ENCODE results near the gene OPN4.

Gene OPN4

DNA sequence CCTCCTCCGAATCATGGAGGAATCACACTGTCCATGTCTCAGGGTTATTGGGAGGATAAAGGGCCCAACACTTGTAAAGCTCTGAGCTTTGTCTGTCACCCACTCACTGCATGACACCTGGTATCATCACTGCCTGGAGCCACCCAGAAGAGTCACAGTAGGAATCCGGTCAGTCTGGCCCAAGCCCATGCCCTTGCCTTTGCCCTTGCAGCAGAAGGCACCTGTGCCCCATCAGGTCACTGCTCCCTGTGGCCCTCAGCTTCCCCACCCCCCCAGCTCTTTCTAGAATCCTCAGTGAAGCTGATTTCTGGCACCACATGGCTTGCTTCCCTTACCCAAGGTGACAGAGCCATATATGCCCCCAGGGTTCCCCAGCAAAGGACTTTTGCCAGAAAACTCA lies 28.3 kb downstream of the OPN4 start:
- peaks cover 31% of the 10 kb centered on the region for H3K27me3 ChIP-seq (replicated peaks; ENCODE audit: insufficient read depth, low read length)

DNA sequence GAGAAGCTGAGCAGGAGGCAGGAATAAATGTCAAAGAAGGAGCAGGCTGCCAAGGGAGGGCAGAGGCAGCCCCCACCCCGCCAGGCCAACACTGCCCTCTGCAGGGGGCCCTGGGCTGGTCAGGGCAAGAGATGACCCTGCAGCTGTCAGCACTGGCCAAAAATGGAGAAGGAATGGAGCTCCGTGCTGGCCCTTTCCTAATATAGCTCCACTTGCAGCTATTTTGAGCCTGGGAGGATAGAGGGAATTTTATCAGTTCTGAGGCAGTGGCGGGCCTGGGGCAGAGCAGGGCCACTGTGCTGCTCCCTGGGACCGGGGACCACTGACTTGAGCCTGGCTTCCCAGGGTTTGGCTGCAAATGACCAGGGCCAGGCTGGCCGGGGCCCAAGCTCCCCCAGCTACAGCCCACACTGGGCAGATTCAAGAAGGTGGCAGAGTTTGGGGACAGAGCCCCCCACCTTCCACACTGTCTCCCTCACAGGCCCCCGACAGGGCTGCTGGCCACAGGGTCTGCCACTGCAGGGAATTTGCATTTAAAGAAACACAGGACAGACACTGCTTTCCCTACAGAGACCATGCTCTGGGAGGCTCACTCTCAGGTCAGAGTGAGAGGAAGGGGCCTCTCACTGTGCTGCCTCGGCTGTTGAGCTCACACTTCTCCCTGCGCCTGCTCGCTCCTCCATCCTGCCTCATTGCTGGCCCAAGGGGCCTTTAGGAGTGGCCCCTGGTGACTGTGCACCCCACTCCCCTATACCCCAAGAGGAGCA lies 30.2 kb downstream of the OPN4 start:
- no peaks in the 10 kb centered on the region for H4K20me1 ChIP-seq (ENCODE audit: insufficient read depth, low read length)
- H3K4me2 ChIP-seq (ENCODE audit: low read depth, low read length) = no peak overlapping the region
- no peak overlapping the region for H2AFZ ChIP-seq (ENCODE audit: low read length)
- no peaks in the 10 kb centered on the region for H3F3A ChIP-seq (ENCODE audit: insufficient read depth, low read length)
- no peak overlapping the region for H3K27ac ChIP-seq (ENCODE audit: low read length)
- H3K27me3 ChIP-seq (replicated peaks; ENCODE audit: insufficient read depth, low read length) = peaks cover 31% of the 10 kb centered on the region
- no peak overlapping the region for H3K9ac ChIP-seq (ENCODE audit: low read length)
- no peaks in the 10 kb centered on the region for H3K4me1 ChIP-seq (ENCODE audit: low read length)
- no peaks in the 10 kb centered on the region for H3K79me2 ChIP-seq (ENCODE audit: low read length)
- H3K4me3 ChIP-seq (ENCODE audit: low read length) = no peak overlapping the region
- no peak for DNase-seq
- no peaks in the 10 kb centered on the region for H3K9me2 ChIP-seq (replicated peaks; ENCODE audit: insufficient read depth, low read length)
- H3K9me3 ChIP-seq (replicated peaks; ENCODE audit: insufficient read depth, low read length) = no peaks in the 10 kb centered on the region
- no peaks in the 10 kb centered on the region for H3K36me3 ChIP-seq (replicated peaks; ENCODE audit: insufficient read depth, low read length)
- no peak for TF ChIP-seq EZH2 (optimal IDR thresholded peaks at IDR 0.05; ENCODE audit: low read depth, low read length)
- no peak for TF ChIP-seq EZH2phosphoT487 (IDR thresholded peaks at IDR 0.05; ENCODE audit: low read length)
- TF ChIP-seq, protein P1, sequence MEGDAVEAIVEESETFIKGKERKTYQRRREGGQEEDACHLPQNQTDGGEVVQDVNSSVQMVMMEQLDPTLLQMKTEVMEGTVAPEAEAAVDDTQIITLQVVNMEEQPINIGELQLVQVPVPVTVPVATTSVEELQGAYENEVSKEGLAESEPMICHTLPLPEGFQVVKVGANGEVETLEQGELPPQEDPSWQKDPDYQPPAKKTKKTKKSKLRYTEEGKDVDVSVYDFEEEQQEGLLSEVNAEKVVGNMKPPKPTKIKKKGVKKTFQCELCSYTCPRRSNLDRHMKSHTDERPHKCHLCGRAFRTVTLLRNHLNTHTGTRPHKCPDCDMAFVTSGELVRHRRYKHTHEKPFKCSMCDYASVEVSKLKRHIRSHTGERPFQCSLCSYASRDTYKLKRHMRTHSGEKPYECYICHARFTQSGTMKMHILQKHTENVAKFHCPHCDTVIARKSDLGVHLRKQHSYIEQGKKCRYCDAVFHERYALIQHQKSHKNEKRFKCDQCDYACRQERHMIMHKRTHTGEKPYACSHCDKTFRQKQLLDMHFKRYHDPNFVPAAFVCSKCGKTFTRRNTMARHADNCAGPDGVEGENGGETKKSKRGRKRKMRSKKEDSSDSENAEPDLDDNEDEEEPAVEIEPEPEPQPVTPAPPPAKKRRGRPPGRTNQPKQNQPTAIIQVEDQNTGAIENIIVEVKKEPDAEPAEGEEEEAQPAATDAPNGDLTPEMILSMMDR (IDR thresholded peaks at IDR 0.05; ENCODE audit: low read length) = peak; percentile 29

More for the DNA sequence above, 28.3 kb downstream of the OPN4 start:
- TF ChIP-seq EZH2phosphoT487 (IDR thresholded peaks at IDR 0.05; ENCODE audit: low read length) (no peak), EZH2 (optimal IDR thresholded peaks at IDR 0.05; ENCODE audit: low read depth, low read length) (no peak)
- TF ChIP-seq, protein P1 (IDR thresholded peaks at IDR 0.05; ENCODE audit: low read length) = no peak
- Histone ChIP-seq H3K4me3 (ENCODE audit: low read length) (no peak overlapping the region), H3K4me2 (ENCODE audit: low read depth, low read length) (no peak overlapping the region), H3K27ac (ENCODE audit: low read length) (no peak overlapping the region), H2AFZ (ENCODE audit: low read length) (no peak overlapping the region), H3K36me3 (replicated peaks; ENCODE audit: insufficient read depth, low read length) (no peaks in the 10 kb centered on the region), H3F3A (ENCODE audit: insufficient read depth, low read length) (no peaks in the 10 kb centered on the region), H3K9ac (ENCODE audit: low read length) (no peak overlapping the region), H3K79me2 (ENCODE audit: low read length) (no peaks in the 10 kb centered on the region), H3K9me3 (replicated peaks; ENCODE audit: insufficient read depth, low read length) (no peaks in the 10 kb centered on the region), H3K9me2 (replicated peaks; ENCODE audit: insufficient read depth, low read length) (no peaks in the 10 kb centered on the region), H3K4me1 (ENCODE audit: low read length) (no peaks in the 10 kb centered on the region), H4K20me1 (ENCODE audit: insufficient read depth, low read length) (no peaks in the 10 kb centered on the region)
- no peak for DNase-seq

DNA sequence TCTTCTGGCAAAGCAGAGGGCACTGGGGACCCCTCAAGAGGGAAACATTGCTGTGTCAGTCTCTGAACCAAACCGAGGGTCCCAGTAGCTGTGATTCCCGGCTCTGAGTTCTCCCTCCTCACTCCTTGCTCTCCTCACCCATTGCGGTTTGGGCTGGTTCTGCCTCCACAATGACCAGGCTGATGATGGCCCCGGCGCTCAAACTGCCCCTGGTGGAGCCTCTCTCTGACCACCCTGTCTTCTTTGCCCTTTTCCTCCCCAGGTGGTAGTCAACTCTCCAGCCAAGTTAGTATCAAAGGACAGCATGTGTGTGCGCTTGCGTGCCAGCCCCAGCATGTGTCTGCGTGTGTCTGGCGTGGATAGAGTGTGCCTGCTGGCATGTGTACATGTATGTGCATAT lies 31.1 kb downstream of the OPN4 start:
- Histone ChIP-seq H3F3A (ENCODE audit: insufficient read depth, low read length) (no peaks in the 10 kb centered on the region), H3K9ac (ENCODE audit: low read length) (no peak overlapping the region), H3K79me2 (ENCODE audit: low read length) (no peaks in the 10 kb centered on the region), H3K27me3 (replicated peaks; ENCODE audit: insufficient read depth, low read length) (peaks cover 31% of the 10 kb centered on the region), H3K27ac (ENCODE audit: low read length) (no peak overlapping the region), H2AFZ (ENCODE audit: low read length) (no peak overlapping the region), H3K9me3 (replicated peaks; ENCODE audit: insufficient read depth, low read length) (no peaks in the 10 kb centered on the region), H3K4me3 (ENCODE audit: low read length) (no peak overlapping the region), H3K9me2 (replicated peaks; ENCODE audit: insufficient read depth, low read length) (no peaks in the 10 kb centered on the region), H3K4me1 (ENCODE audit: low read length) (no peaks in the 10 kb centered on the region), H4K20me1 (ENCODE audit: insufficient read depth, low read length) (no peaks in the 10 kb centered on the region), H3K36me3 (replicated peaks; ENCODE audit: insufficient read depth, low read length) (no peaks in the 10 kb centered on the region), H3K4me2 (ENCODE audit: low read depth, low read length) (no peak overlapping the region)
- no peak for DNase-seq
- TF ChIP-seq EZH2phosphoT487 (IDR thresholded peaks at IDR 0.05; ENCODE audit: low read length) (no peak), EZH2 (optimal IDR thresholded peaks at IDR 0.05; ENCODE audit: low read depth, low read length) (no peak)
- TF ChIP-seq, protein P1 (IDR thresholded peaks at IDR 0.05; ENCODE audit: low read length) = no peak

Measured in MM.1S (cell line).